ENCODE measurements around the gene SPAG16.
"Not testable (repeated sequence)": the region's sequence is repeated elsewhere in the genome, so short reads cannot be mapped to it uniquely, and the experiment has no call there.

SPAG16 gene

DNA sequence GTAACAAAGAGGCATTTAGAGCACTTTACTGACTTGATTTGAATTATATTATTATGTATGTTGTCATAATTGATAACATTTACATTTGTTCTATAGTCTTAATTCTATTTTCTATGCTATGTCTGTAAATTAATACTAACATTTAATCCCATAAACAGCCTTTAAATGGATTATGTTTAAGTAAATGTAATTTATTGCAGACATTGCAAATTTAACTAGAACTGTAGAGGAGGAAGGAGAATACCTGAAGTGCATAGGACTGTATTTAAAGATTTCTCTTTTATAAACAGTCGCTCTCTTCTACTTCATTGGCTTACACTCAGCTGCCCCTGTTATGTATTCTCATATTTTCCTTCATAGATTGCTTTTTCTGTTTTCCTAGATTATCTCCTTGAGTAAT lies 92.4 kb downstream of the SPAG16 start:
- TF ChIP-seq OSR1 (CRISPR knock-in tag; IDR thresholded peaks at IDR 0.05) (no peak), ZNF8 (CRISPR knock-in tag; IDR thresholded peaks at IDR 0.05) (no peak), ZFP30 (CRISPR knock-in tag; IDR thresholded peaks at IDR 0.05) (no peak), ZFP3 (CRISPR knock-in tag; IDR thresholded peaks at IDR 0.05) (no peak), POU6F1 (CRISPR knock-in tag; IDR thresholded peaks at IDR 0.05; ENCODE audit: borderline replicate concordance, low read depth) (no peak), ISL1 (CRISPR knock-in tag; IDR thresholded peaks at IDR 0.05) (no peak), TCF4 (CRISPR knock-in tag; IDR thresholded peaks at IDR 0.05; ENCODE audit: borderline replicate concordance) (no peak), TOX (CRISPR knock-in tag; IDR thresholded peaks at IDR 0.05; ENCODE audit: borderline replicate concordance) (no peak), SNAI2 (CRISPR knock-in tag; IDR thresholded peaks at IDR 0.05) (no peak), GLIS3 (CRISPR knock-in tag; IDR thresholded peaks at IDR 0.05) (no peak), PATZ1 (CRISPR knock-in tag; IDR thresholded peaks at IDR 0.05; ENCODE audit: borderline replicate concordance) (no peak), ZNF70 (CRISPR knock-in tag; IDR thresholded peaks at IDR 0.05) (no peak), CSDC2 (CRISPR knock-in tag; IDR thresholded peaks at IDR 0.05) (no peak), ZNF565 (CRISPR knock-in tag; conservative IDR thresholded peaks at IDR 0.05; ENCODE audit: low read depth) (no peak), PPARA (CRISPR knock-in tag; IDR thresholded peaks at IDR 0.05; ENCODE audit: borderline replicate concordance) (no peak)
- TF ChIP-seq, protein P1, sequence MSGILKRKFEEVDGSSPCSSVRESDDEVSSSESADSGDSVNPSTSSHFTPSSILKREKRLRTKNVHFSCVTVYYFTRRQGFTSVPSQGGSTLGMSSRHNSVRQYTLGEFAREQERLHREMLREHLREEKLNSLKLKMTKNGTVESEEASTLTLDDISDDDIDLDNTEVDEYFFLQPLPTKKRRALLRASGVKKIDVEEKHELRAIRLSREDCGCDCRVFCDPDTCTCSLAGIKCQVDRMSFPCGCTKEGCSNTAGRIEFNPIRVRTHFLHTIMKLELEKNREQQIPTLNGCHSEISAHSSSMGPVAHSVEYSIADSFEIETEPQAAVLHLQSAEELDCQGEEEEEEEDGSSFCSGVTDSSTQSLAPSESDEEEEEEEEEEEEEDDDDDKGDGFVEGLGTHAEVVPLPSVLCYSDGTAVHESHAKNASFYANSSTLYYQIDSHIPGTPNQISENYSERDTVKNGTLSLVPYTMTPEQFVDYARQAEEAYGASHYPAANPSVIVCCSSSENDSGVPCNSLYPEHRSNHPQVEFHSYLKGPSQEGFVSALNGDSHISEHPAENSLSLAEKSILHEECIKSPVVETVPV (CRISPR knock-in tag; IDR thresholded peaks at IDR 0.05), result no peak
- TF ChIP-seq, protein P2, sequence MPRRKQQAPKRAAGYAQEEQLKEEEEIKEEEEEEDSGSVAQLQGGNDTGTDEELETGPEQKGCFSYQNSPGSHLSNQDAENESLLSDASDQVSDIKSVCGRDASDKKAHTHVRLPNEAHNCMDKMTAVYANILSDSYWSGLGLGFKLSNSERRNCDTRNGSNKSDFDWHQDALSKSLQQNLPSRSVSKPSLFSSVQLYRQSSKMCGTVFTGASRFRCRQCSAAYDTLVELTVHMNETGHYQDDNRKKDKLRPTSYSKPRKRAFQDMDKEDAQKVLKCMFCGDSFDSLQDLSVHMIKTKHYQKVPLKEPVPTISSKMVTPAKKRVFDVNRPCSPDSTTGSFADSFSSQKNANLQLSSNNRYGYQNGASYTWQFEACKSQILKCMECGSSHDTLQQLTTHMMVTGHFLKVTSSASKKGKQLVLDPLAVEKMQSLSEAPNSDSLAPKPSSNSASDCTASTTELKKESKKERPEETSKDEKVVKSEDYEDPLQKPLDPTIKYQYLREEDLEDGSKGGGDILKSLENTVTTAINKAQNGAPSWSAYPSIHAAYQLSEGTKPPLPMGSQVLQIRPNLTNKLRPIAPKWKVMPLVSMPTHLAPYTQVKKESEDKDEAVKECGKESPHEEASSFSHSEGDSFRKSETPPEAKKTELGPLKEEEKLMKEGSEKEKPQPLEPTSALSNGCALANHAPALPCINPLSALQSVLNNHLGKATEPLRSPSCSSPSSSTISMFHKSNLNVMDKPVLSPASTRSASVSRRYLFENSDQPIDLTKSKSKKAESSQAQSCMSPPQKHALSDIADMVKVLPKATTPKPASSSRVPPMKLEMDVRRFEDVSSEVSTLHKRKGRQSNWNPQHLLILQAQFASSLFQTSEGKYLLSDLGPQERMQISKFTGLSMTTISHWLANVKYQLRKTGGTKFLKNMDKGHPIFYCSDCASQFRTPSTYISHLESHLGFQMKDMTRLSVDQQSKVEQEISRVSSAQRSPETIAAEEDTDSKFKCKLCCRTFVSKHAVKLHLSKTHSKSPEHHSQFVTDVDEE (CRISPR knock-in tag; IDR thresholded peaks at IDR 0.05), result no peak
- ATAC-seq, result no peak

DNA sequence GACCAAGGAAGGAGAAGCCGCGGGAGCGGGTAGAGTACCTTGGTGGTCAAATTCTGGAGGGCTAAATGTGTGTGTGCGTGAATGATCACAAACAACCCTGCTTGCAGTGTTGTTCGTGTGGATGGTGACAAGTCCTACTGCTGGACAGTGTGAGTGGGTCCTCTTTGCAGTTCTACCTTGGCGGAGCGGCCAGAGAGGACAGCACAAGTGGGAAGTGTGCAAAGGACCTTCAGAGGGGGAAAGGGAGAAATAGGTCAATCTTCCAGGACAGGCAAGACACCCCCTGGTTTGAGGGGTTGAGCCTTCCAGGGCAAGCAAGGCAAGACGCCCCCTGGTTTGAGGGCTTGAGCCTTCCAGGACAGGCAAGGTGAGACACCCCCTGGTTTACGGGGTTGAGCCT lies 122.8 kb downstream of the SPAG16 start:
- not testable (repeated sequence) for ATAC-seq

- ATAC-seq, result not testable (repeated sequence)
Measured at GRCh38 chr2:213408426-213409070, 124.3 kb downstream of the SPAG16 start.

- not testable (repeated sequence) for ATAC-seq
Measured at GRCh38 chr2:213410687-213411086, 126.4 kb downstream of the SPAG16 start.

- no peak for ATAC-seq
- no peak for TF ChIP-seq GLIS3 (CRISPR knock-in tag; IDR thresholded peaks at IDR 0.05)
- TF ChIP-seq ISL1 (CRISPR knock-in tag; IDR thresholded peaks at IDR 0.05), result no peak
- no peak for TF ChIP-seq TCF4 (CRISPR knock-in tag; IDR thresholded peaks at IDR 0.05; ENCODE audit: borderline replicate concordance)
- no peak for TF ChIP-seq OSR1 (CRISPR knock-in tag; IDR thresholded peaks at IDR 0.05)
- TF ChIP-seq PATZ1 (CRISPR knock-in tag; IDR thresholded peaks at IDR 0.05; ENCODE audit: borderline replicate concordance), result no peak
- TF ChIP-seq ZNF70 (CRISPR knock-in tag; IDR thresholded peaks at IDR 0.05), result no peak
- no peak for TF ChIP-seq ZFP3 (CRISPR knock-in tag; IDR thresholded peaks at IDR 0.05)
Measured at GRCh38 chr2:213411582-213412289, 127.5 kb downstream of the SPAG16 start.
